Measurements from ENCODE around the gene RAB14. TPM values are rescaled to one million over a fixed set of nuclear protein-coding genes. Genes with fewer than 3 reads are reported as not detected.

Gene RAB14
- total and polyA plus RNA-seq, 9 donors: 28.3 to 63.4 (median 51.6) TPM

- no peaks in the 10 kb centered on the region for H3K4me1 ChIP-seq (ENCODE audit: control insufficient read depth, insufficient read depth, low read length)
- peak; percentile 29 for DNase-seq
- H3K27me3 ChIP-seq (ENCODE audit: control insufficient read depth, insufficient read depth, low read length): no peaks in the 10 kb centered on the region
- no peak overlapping the region for H3K4me3 ChIP-seq (ENCODE audit: low read length)
- H3K27ac ChIP-seq (ENCODE audit: low read length): no peak overlapping the region
- WGBS (ENCODE audit: insufficient coverage): no CpG with 5 or more reads among the region's 3 CpGs
- no peaks in the 10 kb centered on the region for H3K9me3 ChIP-seq (replicated peaks; ENCODE audit: control insufficient read depth, low read depth, low read length)
- peaks cover 64% of the 10 kb centered on the region for H3K36me3 ChIP-seq (ENCODE audit: control insufficient read depth, insufficient read depth, low read length)
These were observed 32.5 kb downstream of the RAB14 start for GRCh38 chr9:121169094-121169601.

DNA sequence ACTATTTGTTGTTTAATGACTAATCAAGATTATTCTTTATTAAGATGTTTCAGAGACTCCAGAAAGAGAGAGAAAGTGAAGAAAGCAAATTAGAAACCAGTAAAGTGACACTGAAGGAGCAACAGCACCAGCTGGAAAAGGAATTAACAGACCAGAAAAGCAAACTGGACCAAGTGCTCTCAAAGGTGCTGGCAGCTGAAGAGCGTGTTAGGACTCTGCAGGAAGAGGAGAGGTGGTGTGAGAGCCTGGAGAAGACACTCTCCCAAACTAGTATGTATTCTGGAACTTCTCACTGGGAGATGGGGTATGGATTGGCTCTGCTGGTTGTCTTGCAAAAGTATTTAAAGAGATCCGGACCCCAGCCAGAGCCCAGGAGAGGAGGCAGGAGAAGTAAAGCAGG is 33.6 kb downstream of the RAB14 start:
- Histone ChIP-seq H3K4me3 (ENCODE audit: low read length) (no peak overlapping the region), H3K27me3 (ENCODE audit: control insufficient read depth, insufficient read depth, low read length) (no peaks in the 10 kb centered on the region), H3K4me1 (ENCODE audit: control insufficient read depth, insufficient read depth, low read length) (no peaks in the 10 kb centered on the region), H3K9me3 (replicated peaks; ENCODE audit: control insufficient read depth, low read depth, low read length) (no peaks in the 10 kb centered on the region), H3K27ac (ENCODE audit: low read length) (no peak overlapping the region), H3K36me3 (ENCODE audit: control insufficient read depth, insufficient read depth, low read length) (peaks cover 54% of the 10 kb centered on the region)
- DNase-seq: no peak
- no CpG with 5 or more reads among the region's 2 CpGs for WGBS (ENCODE audit: insufficient coverage)

DNA sequence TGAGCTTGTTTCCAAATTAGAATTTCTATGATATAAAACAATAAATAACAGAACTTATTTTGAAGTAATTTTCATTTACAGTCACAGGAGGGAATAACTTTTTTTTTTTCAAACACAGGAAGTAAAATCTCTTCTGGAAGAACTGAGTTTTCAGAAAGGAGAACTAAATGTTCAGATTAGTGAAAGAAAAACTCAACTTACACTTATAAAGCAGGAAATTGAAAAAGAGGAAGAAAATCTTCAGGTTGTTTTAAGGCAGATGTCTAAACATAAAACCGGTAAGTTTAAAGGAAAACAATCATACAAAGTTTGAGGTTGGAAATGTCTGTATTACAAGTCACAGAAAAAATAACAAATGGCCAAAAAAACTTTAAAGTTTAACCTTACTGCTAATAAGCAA is 41.6 kb downstream of the RAB14 start:
- DNase-seq: no peak
- Histone ChIP-seq H3K27ac (ENCODE audit: low read length) (no peak overlapping the region), H3K4me3 (ENCODE audit: low read length) (no peak overlapping the region), H3K27me3 (ENCODE audit: control insufficient read depth, insufficient read depth, low read length) (no peaks in the 10 kb centered on the region), H3K4me1 (ENCODE audit: control insufficient read depth, insufficient read depth, low read length) (no peaks in the 10 kb centered on the region), H3K9me3 (replicated peaks; ENCODE audit: control insufficient read depth, low read depth, low read length) (no peaks in the 10 kb centered on the region), H3K36me3 (ENCODE audit: control insufficient read depth, insufficient read depth, low read length) (peaks cover 38% of the 10 kb centered on the region)
- no CpG with 5 or more reads among the region's 1 CpG for WGBS (ENCODE audit: insufficient coverage)

DNA sequence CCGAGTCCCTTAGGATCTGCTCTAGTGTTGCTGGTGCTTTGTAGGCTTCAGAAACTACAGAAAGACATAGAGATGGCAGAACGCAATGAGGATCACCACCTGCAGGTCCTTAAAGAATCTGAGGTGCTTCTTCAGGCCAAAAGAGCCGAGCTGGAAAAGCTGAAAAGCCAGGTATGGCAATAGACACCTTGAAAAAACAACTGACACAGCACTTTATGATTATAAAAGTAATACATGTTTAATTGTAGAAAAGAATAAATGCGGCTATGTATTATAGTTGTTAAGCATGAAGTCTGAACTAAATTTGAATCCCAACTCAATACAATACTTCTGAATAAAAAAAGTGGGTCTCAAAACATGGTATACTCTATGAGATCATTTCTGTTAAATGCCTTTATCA is 43.7 kb downstream of the RAB14 start:
- DNase-seq: no peak
- H3K4me1 ChIP-seq (ENCODE audit: control insufficient read depth, insufficient read depth, low read length): no peaks in the 10 kb centered on the region
- no peaks in the 10 kb centered on the region for H3K9me3 ChIP-seq (replicated peaks; ENCODE audit: control insufficient read depth, low read depth, low read length)
- no peak overlapping the region for H3K4me3 ChIP-seq (ENCODE audit: low read length)
- no peak overlapping the region for H3K27ac ChIP-seq (ENCODE audit: low read length)
- H3K27me3 ChIP-seq (ENCODE audit: control insufficient read depth, insufficient read depth, low read length): no peaks in the 10 kb centered on the region
- WGBS (ENCODE audit: insufficient coverage): 92% methylated on average over 2 of the region's 4 CpGs
- H3K36me3 ChIP-seq (ENCODE audit: control insufficient read depth, insufficient read depth, low read length): peaks cover 49% of the 10 kb centered on the region

DNA sequence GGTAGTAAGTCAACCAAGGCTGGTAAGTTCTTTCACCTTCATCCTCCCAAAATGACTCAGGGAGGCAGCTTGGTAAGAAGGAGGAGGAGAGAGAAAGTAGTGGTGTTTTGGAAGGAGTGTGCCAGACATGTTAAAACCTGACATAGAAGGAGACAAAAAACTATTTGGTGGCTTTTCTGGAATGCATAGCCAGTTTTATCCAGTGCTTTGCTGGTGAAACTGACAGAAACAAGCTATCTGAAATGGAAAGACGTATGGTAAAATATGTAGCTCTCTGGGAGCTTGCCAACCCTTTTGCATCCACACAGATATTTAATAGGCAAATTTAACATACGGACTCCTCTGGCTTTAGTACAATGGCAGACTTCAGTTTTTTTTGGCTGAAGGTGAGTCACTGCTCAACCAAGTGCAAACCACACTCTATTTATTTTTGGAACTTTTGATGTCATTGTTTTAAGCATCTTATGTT is 45.4 kb downstream of the RAB14 start:
- Histone ChIP-seq H3K9me3 (replicated peaks; ENCODE audit: control insufficient read depth, low read depth, low read length) (no peaks in the 10 kb centered on the region), H3K27ac (ENCODE audit: low read length) (no peak overlapping the region), H3K4me1 (ENCODE audit: control insufficient read depth, insufficient read depth, low read length) (no peaks in the 10 kb centered on the region), H3K27me3 (ENCODE audit: control insufficient read depth, insufficient read depth, low read length) (no peaks in the 10 kb centered on the region), H3K4me3 (ENCODE audit: low read length) (no peak overlapping the region), H3K36me3 (ENCODE audit: control insufficient read depth, insufficient read depth, low read length) (peaks cover 51% of the 10 kb centered on the region)
- peak; percentile 23 for DNase-seq
- WGBS (ENCODE audit: insufficient coverage): no CpG with 5 or more reads among the region's 2 CpGs

GRCh38 chr9:121154782-121155181 is 46.9 kb downstream of the RAB14 start:
- Histone ChIP-seq H3K4me3 (ENCODE audit: low read length) (no peak overlapping the region), H3K27me3 (ENCODE audit: control insufficient read depth, insufficient read depth, low read length) (no peaks in the 10 kb centered on the region), H3K4me1 (ENCODE audit: control insufficient read depth, insufficient read depth, low read length) (no peaks in the 10 kb centered on the region), H3K27ac (ENCODE audit: low read length) (no peak overlapping the region), H3K9me3 (replicated peaks; ENCODE audit: control insufficient read depth, low read depth, low read length) (no peaks in the 10 kb centered on the region), H3K36me3 (ENCODE audit: control insufficient read depth, insufficient read depth, low read length) (peaks cover 54% of the 10 kb centered on the region)
- DNase-seq: no peak
- 100% methylated on average over 1 of the region's 6 CpGs for WGBS (ENCODE audit: insufficient coverage)

DNA sequence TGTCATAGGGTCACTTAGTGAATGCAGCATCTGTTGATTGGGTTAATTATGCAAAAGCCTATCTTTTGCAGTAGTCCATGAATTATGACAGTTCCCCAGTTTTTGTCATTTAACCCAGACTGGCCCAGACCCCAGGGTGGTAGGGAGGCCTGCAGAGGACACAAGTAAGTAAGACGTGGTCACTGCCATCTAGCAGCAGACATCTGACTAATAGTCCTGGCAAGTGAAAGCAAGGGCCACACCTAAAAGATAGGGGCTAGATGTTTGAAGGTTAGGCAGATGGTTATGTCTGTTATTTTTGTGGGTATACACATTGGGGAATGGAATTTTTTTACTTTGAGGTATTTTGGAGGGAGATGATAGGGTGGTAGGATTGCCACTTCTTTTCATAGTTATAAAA is 48.0 kb downstream of the RAB14 start:
- no peak overlapping the region for H3K27ac ChIP-seq (ENCODE audit: low read length)
- no peak for DNase-seq
- H3K4me1 ChIP-seq (ENCODE audit: control insufficient read depth, insufficient read depth, low read length): no peaks in the 10 kb centered on the region
- WGBS (ENCODE audit: insufficient coverage): 80% methylated on average over 1 of the region's 1 CpG
- no peak overlapping the region for H3K4me3 ChIP-seq (ENCODE audit: low read length)
- no peaks in the 10 kb centered on the region for H3K27me3 ChIP-seq (ENCODE audit: control insufficient read depth, insufficient read depth, low read length)
- peaks cover 50% of the 10 kb centered on the region for H3K36me3 ChIP-seq (ENCODE audit: control insufficient read depth, insufficient read depth, low read length)
- H3K9me3 ChIP-seq (replicated peaks; ENCODE audit: control insufficient read depth, low read depth, low read length): no peaks in the 10 kb centered on the region

- 64% methylated on average over 1 of the region's 2 CpGs for WGBS (ENCODE audit: insufficient coverage)
- Histone ChIP-seq H3K4me3 (ENCODE audit: low read length) (no peak overlapping the region), H3K9me3 (replicated peaks; ENCODE audit: control insufficient read depth, low read depth, low read length) (no peaks in the 10 kb centered on the region), H3K4me1 (ENCODE audit: control insufficient read depth, insufficient read depth, low read length) (no peaks in the 10 kb centered on the region), H3K27me3 (ENCODE audit: control insufficient read depth, insufficient read depth, low read length) (no peaks in the 10 kb centered on the region), H3K27ac (ENCODE audit: low read length) (no peak overlapping the region), H3K36me3 (ENCODE audit: control insufficient read depth, insufficient read depth, low read length) (peaks cover 62% of the 10 kb centered on the region)
- no peak for DNase-seq
These were observed 51.5 kb downstream of the RAB14 start for GRCh38 chr9:121150188-121150587.

- peaks cover 76% of the 10 kb centered on the region for H3K36me3 ChIP-seq (ENCODE audit: control insufficient read depth, insufficient read depth, low read length)
- 85% methylated on average over 2 of the region's 2 CpGs for WGBS (ENCODE audit: insufficient coverage)
- no peaks in the 10 kb centered on the region for H3K27me3 ChIP-seq (ENCODE audit: control insufficient read depth, insufficient read depth, low read length)
- DNase-seq: no peak
- no peaks in the 10 kb centered on the region for H3K4me1 ChIP-seq (ENCODE audit: control insufficient read depth, insufficient read depth, low read length)
- no peak overlapping the region for H3K27ac ChIP-seq (ENCODE audit: low read length)
- no peaks in the 10 kb centered on the region for H3K9me3 ChIP-seq (replicated peaks; ENCODE audit: control insufficient read depth, low read depth, low read length)
- no peak overlapping the region for H3K4me3 ChIP-seq (ENCODE audit: low read length)
These were observed 57.2 kb downstream of the RAB14 start for GRCh38 chr9:121144482-121144881.

GRCh38 chr9:121143771-121144170 is 57.9 kb downstream of the RAB14 start:
- H3K4me3 ChIP-seq (ENCODE audit: low read length): no peak overlapping the region
- H3K36me3 ChIP-seq (ENCODE audit: control insufficient read depth, insufficient read depth, low read length): peaks cover 77% of the 10 kb centered on the region
- 100% methylated on average over 1 of the region's 2 CpGs for WGBS (ENCODE audit: insufficient coverage)
- no peaks in the 10 kb centered on the region for H3K4me1 ChIP-seq (ENCODE audit: control insufficient read depth, insufficient read depth, low read length)
- H3K27ac ChIP-seq (ENCODE audit: low read length): no peak overlapping the region
- no peaks in the 10 kb centered on the region for H3K9me3 ChIP-seq (replicated peaks; ENCODE audit: control insufficient read depth, low read depth, low read length)
- no peaks in the 10 kb centered on the region for H3K27me3 ChIP-seq (ENCODE audit: control insufficient read depth, insufficient read depth, low read length)
- DNase-seq: no peak

GRCh38 chr9:121141706-121142105 is 60.0 kb downstream of the RAB14 start:
- Histone ChIP-seq H3K36me3 (ENCODE audit: control insufficient read depth, insufficient read depth, low read length) (peaks cover 69% of the 10 kb centered on the region), H3K9me3 (replicated peaks; ENCODE audit: control insufficient read depth, low read depth, low read length) (no peaks in the 10 kb centered on the region), H3K27me3 (ENCODE audit: control insufficient read depth, insufficient read depth, low read length) (no peaks in the 10 kb centered on the region), H3K27ac (ENCODE audit: low read length) (no peak overlapping the region), H3K4me3 (ENCODE audit: low read length) (no peak overlapping the region), H3K4me1 (ENCODE audit: control insufficient read depth, insufficient read depth, low read length) (no peaks in the 10 kb centered on the region)
- no CpG with 5 or more reads among the region's 1 CpG for WGBS (ENCODE audit: insufficient coverage)
- no peak for DNase-seq
